Neural cell (in vitro differentiated cells): ENCODE measurements around the gene RGS16. TPM values are rescaled to one million over a fixed set of nuclear protein-coding genes. Genes with fewer than 3 reads are reported as not detected.

Experiments
- H2AFZ ChIP-seq: fragments of 200-600, 300-800 bp; sonication (generic), shearing (Covaris generic); 2 replicates; pipeline ENCODE4 v1.6.0; 2014; ENCODE audit warnings: low read depth, mild to moderate bottlenecking, antibody characterized with exemption, low read length, moderate library complexity
- H3F3A ChIP-seq: fragments of 200-600 bp; shearing (Covaris generic); 2 replicates; pipeline ENCODE4 v1.6.1; 2016; ENCODE audit warnings: mild to moderate bottlenecking, moderate library complexity, mixed read lengths, antibody characterized with exemption, low read length; ENCODE audit not compliant: insufficient read depth, poor library complexity, severe bottlenecking
- H3K27ac ChIP-seq: fragments of 200-600, 300-800 bp; sonication (generic), shearing (Covaris generic); 2 replicates; pipeline ENCODE4 v1.5.1; 2014; ENCODE audit warnings: mild to moderate bottlenecking, low read length, moderate library complexity
- H3K27me3 ChIP-seq: fragments of 300-800, 200-600 bp; sonication (generic), shearing (Covaris generic); 2 replicates; pipeline ENCODE4 v1.6.0; 2014; ENCODE audit warnings: mild to moderate bottlenecking, low read depth, low read length, moderate library complexity; ENCODE audit not compliant: insufficient read depth
- H3K36me3 ChIP-seq: fragments of 300-800, 200-600 bp; sonication (generic), shearing (Covaris generic); 2 replicates; pipeline ENCODE4 v1.5.1; 2014; ENCODE audit warnings: mild to moderate bottlenecking, antibody characterized with exemption, low read length, moderate library complexity; ENCODE audit not compliant: insufficient read depth
- H3K4me2 ChIP-seq: fragments of 300-800, 200-600 bp; sonication (generic), shearing (Covaris generic); 2 replicates; pipeline ENCODE4 v1.6.0; 2014; ENCODE audit warnings: mild to moderate bottlenecking, low read length
- H3K4me3 ChIP-seq: fragments of 300-800, 200-600 bp; sonication (generic), shearing (Covaris generic); 2 replicates; pipeline ENCODE4 v1.5.1; 2014; ENCODE audit warnings: mild to moderate bottlenecking, low read length, moderate library complexity
- H3K79me2 ChIP-seq: fragments of 200-600 bp; shearing (Covaris generic); replicated peaks from 2 replicates; pipeline ENCODE4 v1.6.0; 2014; ENCODE audit warnings: mild to moderate bottlenecking, low read length, moderate library complexity; ENCODE audit not compliant: insufficient read depth
- H3K9ac ChIP-seq: fragments of 300-800, 200-600 bp; sonication (generic), shearing (Covaris generic); 2 replicates; pipeline ENCODE4 v1.6.1; 2016; ENCODE audit warnings: mild to moderate bottlenecking, low read length, mixed read lengths
- H3K9me2 ChIP-seq: fragments of 200-600 bp; shearing (Covaris generic); 2 replicates; pipeline ENCODE4 v1.6.1; 2016; ENCODE audit warnings: mild to moderate bottlenecking, low read length, mixed read lengths; ENCODE audit not compliant: insufficient read depth
- H3K9me3 ChIP-seq: fragments of 200-600, 300-800 bp; sonication (generic), shearing (Covaris generic); 2 replicates; pipeline ENCODE4 v1.6.1; 2016; ENCODE audit warnings: mild to moderate bottlenecking, mixed run types, low read length, moderate library complexity, mixed read lengths
- H4K20me1 ChIP-seq: fragments of 200-600 bp; shearing (Covaris generic); 2 replicates; pipeline ENCODE4 v1.6.1; 2016; ENCODE audit warnings: mild to moderate bottlenecking, mixed run types; ENCODE audit not compliant: insufficient read depth
- EP300 ChIP-seq: fragments of 450-650 bp; conservative IDR thresholded peaks from 2 replicates; pipeline ENCODE4 v1.6.1; 2014; ENCODE audit warnings: antibody characterized with exemption, mild to moderate bottlenecking, moderate library complexity; ENCODE audit not compliant: poor library complexity, severe bottlenecking
- EZH2 ChIP-seq: fragments of 200-600, 300-800 bp; shearing (Covaris generic), sonication (generic); IDR thresholded peaks from 2 replicates; pipeline ENCODE4 v1.6.1; 2014; ENCODE audit warnings: antibody characterized with exemption, low read length, borderline replicate concordance, mild to moderate bottlenecking; ENCODE audit not compliant: insufficient read depth, poor library complexity, severe bottlenecking
- MXI1 ChIP-seq: fragments of 450-650 bp; conservative IDR thresholded peaks from 2 replicates; pipeline ENCODE4 v1.6.1; 2014; ENCODE audit warnings: antibody characterized with exemption, mild to moderate bottlenecking; ENCODE audit not compliant: poor library complexity, severe bottlenecking
- POLR2AphosphoS5 ChIP-seq: IDR thresholded peaks from 2 replicates; pipeline ENCODE4 v1.6.1; 2012
- RAD21 ChIP-seq: fragments of 450-650 bp; conservative IDR thresholded peaks from 2 replicates; pipeline ENCODE4 v1.6.1; 2014; ENCODE audit warnings: antibody characterized with exemption, mild to moderate bottlenecking, moderate library complexity
- SMC3 ChIP-seq: fragments of 450-650 bp; conservative IDR thresholded peaks from 2 replicates; pipeline ENCODE4 v1.6.1; 2014; ENCODE audit warnings: antibody characterized with exemption, mild to moderate bottlenecking, moderate library complexity; ENCODE audit not compliant: poor library complexity
- TAF1 ChIP-seq: IDR thresholded peaks from 2 replicates; pipeline ENCODE4 v1.6.1; 2012; ENCODE audit warnings: low read depth
- polyA plus RNA-seq: library from polyadenylated mRNA; depleted of rRNA; stranded (reverse); fragments of >200 nt; gene quantifications from 2 replicates; pipeline ENCODE4 v1.2.3, GENCODE V29; 2014
- TF ChIP-seq, protein P1 (sequence below): fragments of 450-650 bp; IDR thresholded peaks from 2 replicates; pipeline ENCODE4 v1.5.1; 2014; ENCODE audit warnings: antibody characterized with exemption, mild to moderate bottlenecking, moderate library complexity; ENCODE audit not compliant: poor library complexity, severe bottlenecking
- TF ChIP-seq, protein P2 (sequence below): IDR thresholded peaks from 2 replicates; pipeline ENCODE4 v1.6.1; 2012; ENCODE audit warnings: borderline replicate concordance

The RGS16 gene
- polyA plus RNA-seq, 1 donor from 2014 or later, result 1.1 TPM

DNA sequence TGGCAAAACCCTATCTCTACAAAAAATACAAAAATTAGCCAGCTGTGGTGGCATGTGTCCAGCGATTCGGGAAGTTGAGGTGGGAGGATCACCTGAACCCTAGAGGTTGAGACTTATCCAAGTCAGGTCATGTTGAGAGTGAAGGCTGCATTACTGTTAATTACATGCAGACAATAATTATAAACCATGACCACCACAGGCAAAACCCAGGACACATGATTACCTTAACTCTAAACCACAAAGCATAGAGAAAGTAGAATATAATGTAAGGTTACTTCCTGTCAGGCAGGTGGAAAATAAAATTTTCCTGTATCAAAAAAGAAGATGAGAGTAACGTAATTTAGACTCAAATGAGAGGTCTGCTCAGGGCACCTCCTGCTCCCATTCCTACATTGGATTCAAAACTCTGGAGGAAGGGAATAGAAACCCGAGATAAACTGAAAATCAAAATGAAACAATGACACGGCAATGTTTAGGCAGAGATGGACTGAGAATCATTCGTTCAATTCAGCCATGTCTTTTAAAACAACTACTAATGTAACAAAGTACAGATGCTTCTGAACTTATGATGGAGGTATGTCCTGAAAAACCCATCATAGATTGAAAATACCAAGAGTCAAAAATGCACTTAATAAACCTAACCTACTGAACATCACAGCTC is 46.6 kb upstream of the RGS16 start:
- Histone ChIP-seq H3K9ac (no peak overlapping the region), H3K79me2 (no peaks in the 10 kb centered on the region), H4K20me1 (no peaks in the 10 kb centered on the region), H3K4me3 (no peak overlapping the region), H3K9me2 (no peaks in the 10 kb centered on the region), H3K27ac (no peak overlapping the region), H3K36me3 (no peaks in the 10 kb centered on the region), H3K4me2 (no peak overlapping the region), H3F3A (no peaks in the 10 kb centered on the region), H3K9me3 (no peaks in the 10 kb centered on the region), H2AFZ (no peak overlapping the region), H3K27me3 (no peaks in the 10 kb centered on the region)
- TF ChIP-seq SMC3 (no peak), TAF1 (no peak), RAD21 (no peak)

DNA sequence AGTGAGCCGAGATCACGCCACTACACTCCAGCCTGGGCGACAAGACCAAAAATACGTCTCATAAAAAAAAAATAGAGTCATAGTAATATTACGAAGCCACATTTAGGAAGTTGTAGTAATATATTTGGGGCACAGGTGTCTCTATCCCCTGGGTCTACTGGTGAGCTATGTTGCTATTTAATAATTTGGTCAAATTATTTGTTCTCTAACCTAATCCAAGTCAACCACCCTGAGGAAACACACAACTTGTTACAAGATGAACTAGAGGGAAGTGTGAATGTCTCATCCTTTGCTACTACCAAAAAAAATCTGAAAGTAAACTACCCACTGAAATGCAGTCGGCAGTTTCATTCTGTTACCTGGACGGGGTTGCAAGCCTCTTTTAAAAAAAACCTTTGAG is 44.9 kb upstream of the RGS16 start:
- H3K36me3 ChIP-seq, result no peaks in the 10 kb centered on the region
- H3K4me2 ChIP-seq, result no peak overlapping the region
- no peaks in the 10 kb centered on the region for H3K9me2 ChIP-seq
- TF ChIP-seq EZH2, result no peak
- TF ChIP-seq, protein P1, sequence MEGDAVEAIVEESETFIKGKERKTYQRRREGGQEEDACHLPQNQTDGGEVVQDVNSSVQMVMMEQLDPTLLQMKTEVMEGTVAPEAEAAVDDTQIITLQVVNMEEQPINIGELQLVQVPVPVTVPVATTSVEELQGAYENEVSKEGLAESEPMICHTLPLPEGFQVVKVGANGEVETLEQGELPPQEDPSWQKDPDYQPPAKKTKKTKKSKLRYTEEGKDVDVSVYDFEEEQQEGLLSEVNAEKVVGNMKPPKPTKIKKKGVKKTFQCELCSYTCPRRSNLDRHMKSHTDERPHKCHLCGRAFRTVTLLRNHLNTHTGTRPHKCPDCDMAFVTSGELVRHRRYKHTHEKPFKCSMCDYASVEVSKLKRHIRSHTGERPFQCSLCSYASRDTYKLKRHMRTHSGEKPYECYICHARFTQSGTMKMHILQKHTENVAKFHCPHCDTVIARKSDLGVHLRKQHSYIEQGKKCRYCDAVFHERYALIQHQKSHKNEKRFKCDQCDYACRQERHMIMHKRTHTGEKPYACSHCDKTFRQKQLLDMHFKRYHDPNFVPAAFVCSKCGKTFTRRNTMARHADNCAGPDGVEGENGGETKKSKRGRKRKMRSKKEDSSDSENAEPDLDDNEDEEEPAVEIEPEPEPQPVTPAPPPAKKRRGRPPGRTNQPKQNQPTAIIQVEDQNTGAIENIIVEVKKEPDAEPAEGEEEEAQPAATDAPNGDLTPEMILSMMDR, result no peak
- TF ChIP-seq TAF1, result no peak
- no peak for TF ChIP-seq POLR2AphosphoS5
- no peak for TF ChIP-seq SMC3
- no peak for TF ChIP-seq MXI1
- TF ChIP-seq, protein P2, sequence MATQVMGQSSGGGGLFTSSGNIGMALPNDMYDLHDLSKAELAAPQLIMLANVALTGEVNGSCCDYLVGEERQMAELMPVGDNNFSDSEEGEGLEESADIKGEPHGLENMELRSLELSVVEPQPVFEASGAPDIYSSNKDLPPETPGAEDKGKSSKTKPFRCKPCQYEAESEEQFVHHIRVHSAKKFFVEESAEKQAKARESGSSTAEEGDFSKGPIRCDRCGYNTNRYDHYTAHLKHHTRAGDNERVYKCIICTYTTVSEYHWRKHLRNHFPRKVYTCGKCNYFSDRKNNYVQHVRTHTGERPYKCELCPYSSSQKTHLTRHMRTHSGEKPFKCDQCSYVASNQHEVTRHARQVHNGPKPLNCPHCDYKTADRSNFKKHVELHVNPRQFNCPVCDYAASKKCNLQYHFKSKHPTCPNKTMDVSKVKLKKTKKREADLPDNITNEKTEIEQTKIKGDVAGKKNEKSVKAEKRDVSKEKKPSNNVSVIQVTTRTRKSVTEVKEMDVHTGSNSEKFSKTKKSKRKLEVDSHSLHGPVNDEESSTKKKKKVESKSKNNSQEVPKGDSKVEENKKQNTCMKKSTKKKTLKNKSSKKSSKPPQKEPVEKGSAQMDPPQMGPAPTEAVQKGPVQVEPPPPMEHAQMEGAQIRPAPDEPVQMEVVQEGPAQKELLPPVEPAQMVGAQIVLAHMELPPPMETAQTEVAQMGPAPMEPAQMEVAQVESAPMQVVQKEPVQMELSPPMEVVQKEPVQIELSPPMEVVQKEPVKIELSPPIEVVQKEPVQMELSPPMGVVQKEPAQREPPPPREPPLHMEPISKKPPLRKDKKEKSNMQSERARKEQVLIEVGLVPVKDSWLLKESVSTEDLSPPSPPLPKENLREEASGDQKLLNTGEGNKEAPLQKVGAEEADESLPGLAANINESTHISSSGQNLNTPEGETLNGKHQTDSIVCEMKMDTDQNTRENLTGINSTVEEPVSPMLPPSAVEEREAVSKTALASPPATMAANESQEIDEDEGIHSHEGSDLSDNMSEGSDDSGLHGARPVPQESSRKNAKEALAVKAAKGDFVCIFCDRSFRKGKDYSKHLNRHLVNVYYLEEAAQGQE, result no peak
- TF ChIP-seq EP300, result no peak
- TF ChIP-seq RAD21, result no peak
- no peak overlapping the region for H2AFZ ChIP-seq
- H4K20me1 ChIP-seq, result no peaks in the 10 kb centered on the region
- H3F3A ChIP-seq, result no peaks in the 10 kb centered on the region
- no peak overlapping the region for H3K4me3 ChIP-seq
- no peak overlapping the region for H3K9ac ChIP-seq
- H3K79me2 ChIP-seq, result no peaks in the 10 kb centered on the region
- no peaks in the 10 kb centered on the region for H3K9me3 ChIP-seq
- no peaks in the 10 kb centered on the region for H3K27me3 ChIP-seq
- no peak overlapping the region for H3K27ac ChIP-seq
